ENCODE measurements around the gene ABLIM2.

Gene ABLIM2

GRCh38 chr4:8051644-8052043 is 107.0 kb downstream of the ABLIM2 start:
- Histone ChIP-seq H3K9ac (ENCODE audit: low read depth in 1 of 2, low read length in 2 of 2) (no peak overlapping the region), H3K4me3 (ENCODE audit: low read length in 2 of 2) (no peak overlapping the region), H3K27me3 (ENCODE audit: control insufficient read depth in 2 of 2, insufficient read depth in 2 of 2, low read length in 2 of 2) (no peaks in the 10 kb centered on the region), H3K27ac (ENCODE audit: low read depth in 2 of 2, low read length in 2 of 2) (no peak overlapping the region), H3K4me1 (ENCODE audit: control insufficient read depth in 2 of 2, insufficient read depth in 2 of 2, low read length in 2 of 2) (peaks cover 2 to 9% of the 10 kb centered on the region in 2 donors), H3K36me3 (ENCODE audit: control insufficient read depth in 2 of 2, insufficient read depth in 2 of 2, low read length in 2 of 2) (no peaks in the 10 kb centered on the region), H3K9me3 (ENCODE audit: control insufficient read depth in 2 of 2, low read length in 2 of 2) (no peaks in the 10 kb centered on the region)

DNA sequence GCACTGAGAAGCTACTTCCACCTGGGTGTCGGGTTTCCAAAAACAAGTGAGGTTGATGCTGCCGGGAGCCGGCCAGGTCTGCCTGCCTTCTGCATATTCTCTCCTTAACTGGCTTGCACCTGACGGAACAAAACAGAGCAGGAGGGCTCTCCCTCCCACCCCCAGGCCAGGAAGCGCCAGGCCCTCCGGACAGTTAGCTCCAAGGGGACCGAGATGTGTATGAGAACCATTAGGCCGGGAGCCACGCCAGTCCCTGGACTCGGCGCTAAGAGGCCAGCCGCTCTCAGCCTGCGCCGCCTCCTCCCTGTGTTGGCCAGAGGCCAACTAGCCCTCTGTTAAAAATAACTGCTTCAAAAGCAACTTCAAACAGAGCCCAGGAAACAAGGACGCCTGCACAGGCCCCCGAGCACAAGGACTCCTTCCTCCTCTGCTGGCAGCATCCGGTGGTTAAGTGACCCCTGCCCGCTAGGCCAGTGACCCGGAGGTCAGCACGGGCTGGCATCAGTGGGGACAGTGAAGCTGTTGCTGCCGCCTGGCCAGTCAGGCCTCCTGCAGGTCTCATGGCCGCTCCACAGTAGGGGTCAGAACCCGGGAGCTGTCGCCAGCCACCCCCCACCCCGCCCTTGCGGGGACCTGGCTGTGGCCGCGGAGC is 107.9 kb downstream of the ABLIM2 start:
- Histone ChIP-seq H3K27me3 (ENCODE audit: control insufficient read depth in 2 of 2, insufficient read depth in 2 of 2, low read length in 2 of 2) (no peaks in the 10 kb centered on the region), H3K9ac (ENCODE audit: low read depth in 1 of 2, low read length in 2 of 2) (peak overlapping the region in 1 of 2 donors; percentile 14), H3K9me3 (ENCODE audit: control insufficient read depth in 2 of 2, low read length in 2 of 2) (no peaks in the 10 kb centered on the region), H3K4me3 (ENCODE audit: low read length in 2 of 2) (no peak overlapping the region), H3K36me3 (ENCODE audit: control insufficient read depth in 2 of 2, insufficient read depth in 2 of 2, low read length in 2 of 2) (no peaks in the 10 kb centered on the region), H3K4me1 (ENCODE audit: control insufficient read depth in 2 of 2, insufficient read depth in 2 of 2, low read length in 2 of 2) (peaks cover 2 to 16% of the 10 kb centered on the region in 2 donors), H3K27ac (ENCODE audit: low read depth in 2 of 2, low read length in 2 of 2) (no peak overlapping the region)

DNA sequence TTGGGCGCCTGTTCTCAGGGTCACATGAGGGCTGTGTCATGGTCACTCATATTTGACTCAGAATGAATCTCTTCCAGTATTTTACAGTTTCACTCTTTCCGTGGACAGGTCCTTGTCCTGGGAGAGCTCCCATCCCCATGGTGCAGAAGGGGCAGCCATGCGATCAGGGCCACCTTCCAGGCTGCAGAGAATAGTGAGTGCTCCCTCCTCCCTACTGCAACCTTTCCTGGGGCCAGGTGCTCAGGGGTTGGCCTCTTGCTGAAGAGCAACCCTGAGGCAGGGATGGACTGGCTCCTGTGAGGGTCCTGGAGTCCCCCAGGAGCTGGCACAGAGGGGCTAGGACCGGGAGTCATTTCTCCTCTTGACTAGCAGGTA is 108.4 kb downstream of the ABLIM2 start:
- Histone ChIP-seq H3K9ac (ENCODE audit: low read depth in 1 of 2, low read length in 2 of 2) (no peak overlapping the region), H3K27ac (ENCODE audit: low read depth in 2 of 2, low read length in 2 of 2) (no peak overlapping the region), H3K27me3 (ENCODE audit: control insufficient read depth in 2 of 2, insufficient read depth in 2 of 2, low read length in 2 of 2) (no peaks in the 10 kb centered on the region), H3K36me3 (ENCODE audit: control insufficient read depth in 2 of 2, insufficient read depth in 2 of 2, low read length in 2 of 2) (no peaks in the 10 kb centered on the region), H3K9me3 (ENCODE audit: control insufficient read depth in 2 of 2, low read length in 2 of 2) (no peaks in the 10 kb centered on the region), H3K4me1 (ENCODE audit: control insufficient read depth in 2 of 2, insufficient read depth in 2 of 2, low read length in 2 of 2) (peaks cover 2 to 17% of the 10 kb centered on the region in 2 donors), H3K4me3 (ENCODE audit: low read length in 2 of 2) (no peak overlapping the region)

DNA sequence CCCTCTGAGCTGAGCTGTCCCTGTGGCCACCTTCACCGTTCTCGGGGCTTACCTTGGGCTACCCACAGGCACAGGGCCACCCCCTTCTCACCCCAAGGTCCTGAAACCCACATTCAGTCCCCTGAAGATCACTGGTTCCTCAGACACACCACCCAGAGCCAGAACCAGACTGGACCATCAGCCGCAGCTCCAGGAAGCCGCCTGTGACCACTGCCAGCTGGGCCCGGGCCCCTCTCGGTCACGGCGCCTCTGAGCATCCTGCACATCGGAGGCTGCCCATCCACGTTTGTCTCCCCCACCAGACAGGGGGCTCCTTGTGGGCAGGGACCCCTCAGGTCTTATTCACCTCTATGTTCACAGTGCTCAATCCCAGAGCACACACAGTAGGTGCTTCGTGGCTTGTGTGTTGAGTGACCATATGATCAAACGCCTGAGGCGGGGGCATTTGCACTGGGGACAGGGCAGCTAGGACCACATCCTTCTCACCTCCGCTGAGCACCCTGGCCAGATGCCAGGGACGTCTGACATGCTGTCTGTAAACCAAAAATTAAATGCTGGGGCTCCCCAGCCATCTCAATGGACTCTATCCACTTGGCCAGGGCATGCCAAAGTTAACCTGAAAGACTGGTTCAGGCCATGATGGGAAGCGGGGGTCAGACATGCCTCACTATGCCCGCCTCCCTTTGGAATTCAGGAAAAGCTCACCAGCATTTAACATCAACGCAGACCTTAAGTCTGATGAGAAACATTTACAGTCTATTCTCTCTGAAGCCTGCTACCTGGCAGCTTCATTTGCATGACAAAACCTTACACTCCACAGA is 109.5 kb downstream of the ABLIM2 start:
- no peak overlapping the region for H3K4me3 ChIP-seq (ENCODE audit: low read length in 2 of 2)
- no peak overlapping the region for H3K9ac ChIP-seq (ENCODE audit: low read depth in 1 of 2, low read length in 2 of 2)
- peaks cover 2 to 24% of the 10 kb centered on the region in 2 donors for H3K4me1 ChIP-seq (ENCODE audit: control insufficient read depth in 2 of 2, insufficient read depth in 2 of 2, low read length in 2 of 2)
- no peak overlapping the region for H3K27ac ChIP-seq (ENCODE audit: low read depth in 2 of 2, low read length in 2 of 2)
- H3K27me3 ChIP-seq (ENCODE audit: control insufficient read depth in 2 of 2, insufficient read depth in 2 of 2, low read length in 2 of 2), result no peaks in the 10 kb centered on the region
- H3K9me3 ChIP-seq (ENCODE audit: control insufficient read depth in 2 of 2, low read length in 2 of 2), result no peaks in the 10 kb centered on the region
- no peaks in the 10 kb centered on the region for H3K36me3 ChIP-seq (ENCODE audit: control insufficient read depth in 2 of 2, insufficient read depth in 2 of 2, low read length in 2 of 2)

- H3K9me3 ChIP-seq (ENCODE audit: control insufficient read depth in 2 of 2, low read length in 2 of 2), result no peaks in the 10 kb centered on the region
- no peak overlapping the region for H3K4me3 ChIP-seq (ENCODE audit: low read length in 2 of 2)
- H3K27me3 ChIP-seq (ENCODE audit: control insufficient read depth in 2 of 2, insufficient read depth in 2 of 2, low read length in 2 of 2), result no peaks in the 10 kb centered on the region
- no peak overlapping the region for H3K27ac ChIP-seq (ENCODE audit: low read depth in 2 of 2, low read length in 2 of 2)
- no peak overlapping the region for H3K9ac ChIP-seq (ENCODE audit: low read depth in 1 of 2, low read length in 2 of 2)
- peaks cover 2 to 24% of the 10 kb centered on the region in 2 donors for H3K4me1 ChIP-seq (ENCODE audit: control insufficient read depth in 2 of 2, insufficient read depth in 2 of 2, low read length in 2 of 2)
- H3K36me3 ChIP-seq (ENCODE audit: control insufficient read depth in 2 of 2, insufficient read depth in 2 of 2, low read length in 2 of 2), result no peaks in the 10 kb centered on the region
Measured at GRCh38 chr4:8047837-8048678, 110.6 kb downstream of the ABLIM2 start.

GRCh38 chr4:8046925-8047541 is 111.6 kb downstream of the ABLIM2 start:
- Histone ChIP-seq H3K27me3 (ENCODE audit: control insufficient read depth in 2 of 2, insufficient read depth in 2 of 2, low read length in 2 of 2) (peaks cover 0 to 2% of the 10 kb centered on the region in 2 donors), H3K9me3 (ENCODE audit: control insufficient read depth in 2 of 2, low read length in 2 of 2) (no peaks in the 10 kb centered on the region), H3K36me3 (ENCODE audit: control insufficient read depth in 2 of 2, insufficient read depth in 2 of 2, low read length in 2 of 2) (no peaks in the 10 kb centered on the region), H3K27ac (ENCODE audit: low read depth in 2 of 2, low read length in 2 of 2) (no peak overlapping the region), H3K4me1 (ENCODE audit: control insufficient read depth in 2 of 2, insufficient read depth in 2 of 2, low read length in 2 of 2) (peaks cover 2 to 24% of the 10 kb centered on the region in 2 donors), H3K4me3 (ENCODE audit: low read length in 2 of 2) (no peak overlapping the region), H3K9ac (ENCODE audit: low read depth in 1 of 2, low read length in 2 of 2) (no peak overlapping the region)

GRCh38 chr4:8045909-8046308 is 112.7 kb downstream of the ABLIM2 start:
- Histone ChIP-seq H3K27ac (ENCODE audit: low read depth in 2 of 2, low read length in 2 of 2) (no peak overlapping the region), H3K9me3 (ENCODE audit: control insufficient read depth in 2 of 2, low read length in 2 of 2) (no peaks in the 10 kb centered on the region), H3K4me1 (ENCODE audit: control insufficient read depth in 2 of 2, insufficient read depth in 2 of 2, low read length in 2 of 2) (peaks cover 2 to 23% of the 10 kb centered on the region in 2 donors), H3K27me3 (ENCODE audit: control insufficient read depth in 2 of 2, insufficient read depth in 2 of 2, low read length in 2 of 2) (peaks cover 0 to 2% of the 10 kb centered on the region in 2 donors), H3K4me3 (ENCODE audit: low read length in 2 of 2) (no peak overlapping the region), H3K9ac (ENCODE audit: low read depth in 1 of 2, low read length in 2 of 2) (no peak overlapping the region), H3K36me3 (ENCODE audit: control insufficient read depth in 2 of 2, insufficient read depth in 2 of 2, low read length in 2 of 2) (no peaks in the 10 kb centered on the region)

- H3K27me3 ChIP-seq (ENCODE audit: control insufficient read depth in 2 of 2, insufficient read depth in 2 of 2, low read length in 2 of 2), result peaks cover 0 to 2% of the 10 kb centered on the region in 2 donors
- no peak overlapping the region for H3K27ac ChIP-seq (ENCODE audit: low read depth in 2 of 2, low read length in 2 of 2)
- H3K36me3 ChIP-seq (ENCODE audit: control insufficient read depth in 2 of 2, insufficient read depth in 2 of 2, low read length in 2 of 2), result no peaks in the 10 kb centered on the region
- no peaks in the 10 kb centered on the region for H3K9me3 ChIP-seq (ENCODE audit: control insufficient read depth in 2 of 2, low read length in 2 of 2)
- no peak overlapping the region for H3K9ac ChIP-seq (ENCODE audit: low read depth in 1 of 2, low read length in 2 of 2)
- no peak overlapping the region for H3K4me3 ChIP-seq (ENCODE audit: low read length in 2 of 2)
- H3K4me1 ChIP-seq (ENCODE audit: control insufficient read depth in 2 of 2, insufficient read depth in 2 of 2, low read length in 2 of 2), result peaks cover 4 to 15% of the 10 kb centered on the region in 2 donors
Measured at GRCh38 chr4:8044699-8045098, 113.9 kb downstream of the ABLIM2 start.

DNA sequence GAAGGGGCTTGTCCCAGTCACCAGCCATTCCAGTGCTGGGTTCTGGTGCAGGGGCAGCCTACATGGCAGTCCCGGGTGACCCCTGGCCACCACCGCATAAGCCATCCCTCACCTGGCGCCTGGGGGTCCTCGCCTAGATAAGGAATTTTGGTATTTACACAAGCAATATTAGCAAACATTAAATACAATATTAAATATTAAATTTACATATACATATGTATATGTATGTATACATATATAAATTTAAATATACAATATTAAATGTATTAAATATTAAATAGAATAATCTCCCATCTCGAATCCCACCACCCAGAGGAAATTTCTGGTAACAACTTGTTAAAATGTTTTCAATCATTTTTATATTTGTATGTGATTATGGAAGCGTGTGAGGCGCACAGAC is 114.4 kb downstream of the ABLIM2 start:
- Histone ChIP-seq H3K27me3 (ENCODE audit: control insufficient read depth in 2 of 2, insufficient read depth in 2 of 2, low read length in 2 of 2) (peaks cover 0 to 2% of the 10 kb centered on the region in 2 donors), H3K9me3 (ENCODE audit: control insufficient read depth in 2 of 2, low read length in 2 of 2) (no peaks in the 10 kb centered on the region), H3K4me1 (ENCODE audit: control insufficient read depth in 2 of 2, insufficient read depth in 2 of 2, low read length in 2 of 2) (peaks cover 4 to 15% of the 10 kb centered on the region in 2 donors), H3K9ac (ENCODE audit: low read depth in 1 of 2, low read length in 2 of 2) (no peak overlapping the region), H3K4me3 (ENCODE audit: low read length in 2 of 2) (no peak overlapping the region), H3K27ac (ENCODE audit: low read depth in 2 of 2, low read length in 2 of 2) (no peak overlapping the region), H3K36me3 (ENCODE audit: control insufficient read depth in 2 of 2, insufficient read depth in 2 of 2, low read length in 2 of 2) (no peaks in the 10 kb centered on the region)

Measured in mucosa of rectum (tissue), 2 donors.